HUDEP-2 (cell line): ENCODE results near the gene OR2T6.
A peak's percentile ranks its signal among the peaks of the same experiment; 100 is the strongest.
"Not testable (repeated sequence)": the region's sequence is repeated elsewhere in the genome, so short reads cannot be mapped to it uniquely, and the experiment has no call there.

Source experiments
- DNase-seq, 76 experiments: peaks; one replicate each; lab custom pipeline; 2025; ENCODE audit not compliant: unreplicated experiment in 76 of 76; lab: John Stamatoyannopoulos, UW

The OR2T6 gene

DNA sequence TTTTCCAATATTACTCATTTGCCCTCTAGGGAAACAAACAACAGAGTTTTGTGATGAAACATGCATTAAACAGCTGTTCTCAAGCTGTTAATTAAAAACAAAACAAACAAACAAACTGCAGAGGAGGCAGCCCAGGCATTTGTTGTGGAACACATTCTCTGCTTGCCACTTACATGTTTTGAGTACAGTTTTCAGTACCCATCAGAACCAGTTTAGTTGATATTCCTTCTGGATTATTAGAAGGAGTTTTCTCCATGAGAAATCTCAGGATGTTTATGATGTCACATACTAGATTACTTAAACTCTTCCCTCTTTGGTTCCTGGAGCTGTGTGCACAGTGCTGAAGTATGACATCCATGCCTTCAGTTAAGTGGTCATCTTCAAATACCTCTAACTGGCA, at the start of gene OR2T6:
OR2T6 (plus strand) TSS at position 301 of the 400 bp plus-strand sequence. CDS start 11,863 bp downstream, outside the sequence.
- DNase-seq = no peak

DNA sequence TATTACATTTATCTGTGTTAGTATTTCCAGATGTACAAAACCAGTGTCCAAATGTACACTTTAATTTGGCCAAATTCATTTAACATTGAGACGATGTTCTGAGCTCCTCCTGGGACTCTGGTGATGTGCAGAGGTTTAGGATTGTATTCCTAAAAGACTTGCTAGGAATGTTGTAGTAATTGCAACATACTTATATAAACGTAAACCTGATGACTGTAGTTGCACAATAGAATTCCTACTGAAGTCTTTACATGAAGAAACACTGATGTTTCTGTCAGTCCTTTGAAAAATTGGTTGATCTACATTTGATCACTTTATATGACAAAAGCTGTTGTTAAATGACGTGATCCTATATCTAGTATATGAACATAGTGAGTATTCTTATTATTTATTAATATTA, 32.1 kb upstream of the OR2T6 start:
- no peak for DNase-seq

DNA sequence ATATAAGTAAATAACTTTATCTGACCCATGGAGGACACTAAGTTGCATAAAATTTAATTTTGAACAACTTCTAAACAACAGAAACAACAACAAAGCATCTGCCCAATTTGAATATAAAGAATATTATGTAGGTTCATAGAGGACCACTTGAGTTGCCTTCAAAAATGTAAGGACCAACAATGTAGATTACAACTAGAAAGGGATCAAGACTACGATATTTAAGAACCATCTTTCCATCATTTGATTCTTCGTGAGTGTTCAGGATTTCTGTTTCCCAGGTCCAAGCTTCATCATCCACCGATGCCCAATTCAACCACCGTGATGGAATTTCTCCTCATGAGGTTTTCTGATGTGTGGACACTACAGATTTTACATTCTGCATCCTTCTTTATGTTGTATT, 27.1 kb upstream of the OR2T6 start, which contains the start of gene OR14C36:
OR14C36 (plus strand) TSS at position 301 of the 400 bp plus-strand sequence; CDS start at position 301, 0 bp downstream.
- DNase-seq = no peak

DNA sequence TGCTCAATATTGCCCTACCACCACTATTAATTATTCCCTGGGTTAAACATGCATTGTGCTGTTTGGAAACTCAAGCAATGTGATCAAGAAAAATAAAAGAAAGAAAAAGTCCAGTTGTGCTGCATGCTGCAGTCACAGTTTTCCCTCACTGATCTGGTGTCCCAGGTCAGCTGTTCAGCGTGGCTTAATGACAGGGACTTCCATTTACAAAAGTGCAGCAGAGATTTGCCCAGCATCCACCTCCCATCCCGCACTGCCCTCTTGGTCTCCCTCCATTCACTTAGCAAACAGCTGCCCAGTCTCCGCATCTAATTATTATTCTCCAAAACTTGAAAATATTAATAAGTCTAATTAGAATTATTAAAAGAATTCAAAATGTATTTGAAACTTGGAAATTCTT, 16.1 kb upstream of the OR2T6 start:
- no peak for DNase-seq

DNA sequence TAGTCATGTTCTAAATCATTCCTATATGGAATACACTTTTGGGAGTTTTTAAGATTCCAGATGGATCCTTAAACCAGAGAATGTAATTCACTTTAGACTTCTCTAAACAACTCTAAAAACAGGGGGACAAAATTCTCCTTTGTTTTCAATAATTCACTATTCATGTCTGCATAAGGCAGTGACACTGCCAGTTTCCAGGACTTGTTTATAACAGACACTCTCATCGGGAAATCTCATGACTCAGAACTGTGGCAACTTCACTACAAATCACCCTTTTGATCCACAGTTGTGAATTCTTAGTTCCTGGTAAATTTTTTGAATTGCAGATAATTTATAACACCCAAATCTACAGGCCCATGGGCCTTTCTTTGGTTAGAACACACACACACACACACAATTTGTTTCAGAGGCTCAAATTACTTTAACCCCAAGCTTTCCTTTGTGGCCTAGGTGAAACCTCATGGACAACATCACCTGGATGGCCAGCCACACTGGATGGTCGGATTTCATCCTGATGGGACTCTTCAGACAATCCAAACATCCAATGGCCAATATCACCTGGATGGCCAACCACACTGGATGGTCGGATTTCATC, 14.3 kb upstream of the OR2T6 start, which contains the start of gene OR2T4:
OR2T4 (plus strand) TSS at position 545 of the 595 bp plus-strand sequence; CDS start at position 545, 0 bp downstream.
- DNase-seq = no peak

DNA sequence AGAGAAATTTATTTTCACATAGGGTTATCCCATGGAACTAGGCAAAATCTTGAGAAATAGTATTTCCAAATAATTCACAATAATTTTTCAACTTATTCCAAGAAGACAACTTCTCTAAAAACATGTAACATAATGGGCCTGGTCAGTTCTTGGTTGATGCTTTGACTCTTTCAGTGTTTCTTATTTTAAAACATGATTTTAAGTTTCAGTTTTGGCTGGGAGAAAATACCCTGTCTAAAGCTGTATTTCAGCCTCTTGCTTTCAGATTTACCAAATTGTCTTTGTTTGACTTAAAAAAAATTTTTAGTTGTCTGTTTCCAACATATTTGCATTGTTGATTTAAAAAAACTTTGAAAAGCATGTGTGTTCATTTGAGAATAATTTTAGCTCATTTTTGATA, 8.9 kb upstream of the OR2T6 start:
- DNase-seq = no peak

GRCh38 chr1:248372394-248372793, 3.2 kb upstream of the OR2T6 start:
- DNase-seq = no peak

GRCh38 chr1:248373761-248374160, 1.8 kb upstream of the OR2T6 start:
- no peak for DNase-seq

DNA sequence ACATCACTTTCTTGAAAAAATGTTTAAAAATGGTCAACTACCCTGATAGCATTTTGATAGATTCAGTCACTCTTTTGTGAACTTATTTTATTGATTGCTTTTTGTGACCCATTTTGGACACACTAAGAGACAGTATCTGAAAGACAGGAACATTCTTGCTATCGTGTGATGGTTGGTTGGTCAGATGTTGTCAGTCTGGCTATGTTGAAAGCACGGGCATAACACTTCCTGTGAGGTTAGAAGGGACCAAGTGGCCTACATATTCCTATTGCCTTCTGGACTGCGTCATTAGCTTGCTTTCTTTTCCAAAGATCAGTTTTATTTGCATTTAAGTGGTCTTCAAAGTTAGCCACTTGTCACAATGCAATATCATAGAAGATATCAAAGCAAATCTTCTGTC, 1.4 kb downstream of the OR2T6 start:
- no peak for DNase-seq

- no peak for DNase-seq
These were observed 5.3 kb downstream of the OR2T6 start for GRCh38 chr1:248380854-248381253.

- DNase-seq = no peak
These were observed 12.9 kb downstream of the OR2T6 start for GRCh38 chr1:248388426-248388825.

- no peak for DNase-seq
These were observed 17.5 kb downstream of the OR2T6 start for GRCh38 chr1:248393050-248393449.

DNA sequence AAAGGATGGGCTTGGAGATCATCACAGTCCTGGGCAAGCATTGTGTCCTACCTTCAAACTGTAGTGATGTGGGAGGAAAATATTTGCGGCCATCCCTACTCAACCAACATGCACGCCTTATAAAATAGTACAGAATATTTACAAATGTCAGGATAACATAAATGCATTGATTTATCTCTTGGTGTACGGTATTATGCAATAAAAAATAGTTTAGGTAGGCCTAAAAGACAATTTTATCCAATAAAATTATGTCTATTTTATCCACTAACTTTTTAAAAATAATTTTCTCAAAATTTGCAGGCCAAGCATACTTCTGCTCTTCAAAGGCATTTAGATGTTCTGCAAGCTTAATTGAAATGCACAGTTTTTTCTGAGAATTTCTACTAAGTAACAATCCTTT, 27.2 kb downstream of the OR2T6 start, which contains the start of gene OR2T1:
OR2T1 (plus strand) TSS at position 301 of the 400 bp plus-strand sequence. CDS start 3,100 bp downstream, outside the sequence.
- DNase-seq = no peak

GRCh38 chr1:248404024-248404423, 28.5 kb downstream of the OR2T6 start:
- DNase-seq = peak in 34 of 76 experiments; percentile 3 to 55 (median 14)

DNA sequence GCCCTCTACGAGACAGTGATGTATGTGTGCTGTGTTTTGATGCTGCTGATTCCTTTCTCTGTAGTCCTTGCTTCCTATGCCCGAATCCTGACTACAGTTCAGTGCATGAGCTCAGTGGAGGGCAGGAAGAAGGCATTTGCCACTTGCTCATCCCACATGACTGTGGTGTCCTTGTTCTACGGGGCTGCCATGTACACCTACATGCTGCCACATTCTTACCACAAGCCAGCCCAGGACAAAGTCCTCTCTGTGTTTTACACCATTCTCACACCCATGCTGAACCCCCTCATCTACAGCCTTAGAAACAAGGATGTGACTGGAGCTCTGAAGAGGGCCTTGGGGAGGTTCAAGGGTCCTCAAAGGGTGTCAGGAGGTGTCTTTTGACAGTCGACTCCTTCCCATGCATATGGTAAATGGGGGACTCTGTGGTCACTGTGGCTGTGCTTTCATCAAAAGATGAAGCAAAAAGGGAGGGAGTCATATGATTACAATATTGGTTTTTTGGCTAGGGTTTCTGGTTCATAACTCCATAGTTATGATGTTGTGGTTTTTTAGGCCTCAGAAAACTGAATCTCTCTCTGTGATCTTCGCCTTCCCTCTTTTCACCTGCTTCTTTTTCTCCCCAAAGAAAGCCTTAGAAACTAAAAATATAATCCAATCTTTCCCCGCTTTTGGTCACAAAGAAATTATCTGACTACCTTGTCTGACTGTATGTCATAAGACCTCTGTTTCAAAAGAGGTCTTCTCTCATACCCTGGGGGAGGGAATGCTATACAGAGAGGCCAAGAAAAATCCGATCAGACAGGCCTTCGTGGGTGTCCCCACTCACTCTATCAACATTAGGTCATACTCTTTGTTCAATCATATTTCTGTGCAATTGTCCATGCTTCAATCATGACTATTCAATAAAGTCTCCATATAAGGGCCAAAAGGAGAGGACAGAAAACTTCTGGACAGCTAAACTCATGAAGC, 31.5 kb downstream of the OR2T6 start:
- DNase-seq = no peak

- no peak for DNase-seq
These were observed 40.7 kb downstream of the OR2T6 start for GRCh38 chr1:248416226-248416625.

DNA sequence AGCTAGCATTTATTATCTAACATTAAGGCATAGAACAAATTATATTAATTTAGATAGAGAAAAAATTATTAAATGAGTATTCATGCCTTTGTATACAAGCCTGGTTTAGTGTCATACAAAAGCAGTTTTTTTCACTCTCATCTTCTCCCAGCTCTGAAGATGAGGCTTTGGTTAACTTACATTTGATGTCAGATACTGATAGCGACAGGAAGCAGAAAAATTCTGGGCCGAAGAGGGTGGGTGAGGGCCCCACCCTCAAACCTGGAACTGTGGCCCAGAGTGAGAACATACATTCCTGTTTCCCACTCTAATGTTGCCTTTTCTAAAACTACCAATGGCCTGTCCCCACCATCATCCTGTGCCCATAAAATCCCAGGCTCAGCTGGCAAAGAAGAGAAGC, 42.3 kb downstream of the OR2T6 start:
- DNase-seq = no peak

DNA sequence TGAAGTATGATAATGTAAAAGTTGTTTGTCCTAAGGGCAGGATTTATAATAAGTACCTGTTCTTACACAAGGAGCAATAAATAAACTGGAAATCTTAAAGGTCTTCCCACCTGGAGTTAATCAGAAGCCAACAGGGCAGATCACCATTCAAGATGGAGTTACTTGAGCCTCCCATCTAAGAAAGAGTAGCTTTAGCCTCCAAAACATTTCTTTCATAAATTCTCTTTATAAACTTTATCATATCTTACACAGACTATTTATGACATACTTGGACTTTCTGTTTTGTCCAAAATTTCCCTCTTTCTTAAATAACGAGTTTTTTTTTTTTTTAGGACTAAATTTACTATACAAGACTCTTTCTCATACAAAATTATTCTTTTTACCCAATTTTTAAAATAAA, 45.8 kb downstream of the OR2T6 start:
- DNase-seq = no peak

GRCh38 chr1:248427526-248428191, 52.1 kb downstream of the OR2T6 start:
- not testable (repeated sequence) for DNase-seq

DNA sequence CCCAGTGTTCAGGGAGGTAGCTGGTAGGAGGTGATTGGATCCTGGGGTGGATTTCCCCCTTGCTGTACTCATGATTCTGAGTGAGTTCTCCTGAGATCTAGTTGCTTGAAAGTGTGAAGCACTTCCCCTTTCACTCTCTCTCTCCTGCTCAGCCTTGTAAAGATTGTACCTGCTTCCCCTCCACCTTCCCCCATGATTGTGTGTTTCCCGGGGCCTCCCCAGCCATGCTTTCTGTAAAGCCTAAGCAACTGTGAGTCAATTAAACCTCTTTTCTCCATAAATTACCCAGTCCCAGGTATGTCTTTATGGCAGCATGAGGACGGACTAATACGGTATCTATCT, 52.6 kb downstream of the OR2T6 start:
- not testable (repeated sequence) for DNase-seq

- not testable (repeated sequence) for DNase-seq
These were observed 56.1 kb downstream of the OR2T6 start for GRCh38 chr1:248431683-248432082.
